Lower leg skin (tissue), 4 donors: ENCODE data around the gene SLC26A2. TPM values are rescaled to one million over a fixed set of nuclear protein-coding genes. Genes with fewer than 3 reads are reported as not detected.

ENCODE experiments used
- DNase-seq, 2 donors: peaks; one replicate each; pipeline ENCODE4 v3.0.0-alpha.2; 2019; ENCODE audit warnings: low spot score in 2 of 2
- H3K4me3 ChIP-seq: fragments of 200-600 bp; sonication (generic); 2 replicates; pipeline ENCODE4 v1.5.1; 2017; ENCODE audit warnings: mild to moderate bottlenecking, low read depth; ENCODE audit not compliant: poor library complexity, severe bottlenecking
- POLR2A ChIP-seq, 2 donors: fragments of 450-650 bp; IDR thresholded peaks; one replicate each; pipeline ENCODE4 v1.6.1; 2016 to 2017; ENCODE audit warnings: antibody characterized with exemption in 2 of 2, mild to moderate bottlenecking in 1 of 2, moderate library complexity in 1 of 2
- WGBS, 2 donors: methylation state at CpG; one replicate each; pipeline ENCODE4 v1.1.5; 2018; 5-methylcytosine and 5-hydroxymethylcytosine counted together
- intact Hi-C: fragments of 100-400 bp; cut with DNase I; formaldehyde crosslinking; loops from one replicate; pipeline ENCODE4 v1.15.0; 2023; ENCODE audit warnings: low total_unique reads
- total RNA-seq, 4 donors: library from RNA; depleted of rRNA; stranded (reverse); fragments of >200 nt; gene quantifications; one replicate each; pipeline ENCODE4 v1.1.0, GENCODE V29; 2016
- TF ChIP-seq, protein P1 (sequence below), 3 donors: fragments of 450-650 bp; IDR thresholded peaks; one replicate each; pipeline ENCODE4 v1.5.1; 2016; ENCODE audit warnings: antibody characterized with exemption in 3 of 3, mild to moderate bottlenecking in 3 of 3, moderate library complexity in 2 of 3

Gene SLC26A2
- total RNA-seq, 4 donors from 2014 or later = 8.4 to 56.5 (median 33.3) TPM

DNA sequence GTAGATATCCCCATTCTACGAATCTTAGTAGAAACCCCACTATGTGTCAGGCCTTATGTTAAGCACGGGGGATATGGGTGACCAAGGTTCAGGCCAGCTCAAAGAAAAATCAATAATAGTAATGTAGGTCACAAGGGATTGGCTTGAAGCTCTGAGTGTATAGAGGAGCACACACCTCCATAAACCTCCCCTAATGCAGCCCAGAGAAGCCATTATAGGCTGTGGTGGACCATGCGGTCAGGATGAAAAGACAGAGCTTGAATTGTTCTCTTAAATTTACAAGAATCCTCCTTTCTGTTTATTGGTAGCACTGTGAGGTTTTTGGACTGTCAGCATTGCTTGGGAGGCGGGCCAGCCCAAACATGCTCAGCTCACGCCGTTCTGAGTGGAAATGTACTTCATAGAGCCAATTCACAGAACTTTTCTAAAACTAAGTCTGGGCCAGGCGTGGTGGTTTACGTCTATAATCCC, 25.1 kb upstream of the SLC26A2 start:
- WGBS, 2 donors = 45 to 49% methylated on average over 8 of the region's 8 CpGs
- intact Hi-C loops = no loop called here
- no peak for TF ChIP-seq POLR2A (IDR thresholded peaks at IDR 0.05)
- TF ChIP-seq, protein P1, sequence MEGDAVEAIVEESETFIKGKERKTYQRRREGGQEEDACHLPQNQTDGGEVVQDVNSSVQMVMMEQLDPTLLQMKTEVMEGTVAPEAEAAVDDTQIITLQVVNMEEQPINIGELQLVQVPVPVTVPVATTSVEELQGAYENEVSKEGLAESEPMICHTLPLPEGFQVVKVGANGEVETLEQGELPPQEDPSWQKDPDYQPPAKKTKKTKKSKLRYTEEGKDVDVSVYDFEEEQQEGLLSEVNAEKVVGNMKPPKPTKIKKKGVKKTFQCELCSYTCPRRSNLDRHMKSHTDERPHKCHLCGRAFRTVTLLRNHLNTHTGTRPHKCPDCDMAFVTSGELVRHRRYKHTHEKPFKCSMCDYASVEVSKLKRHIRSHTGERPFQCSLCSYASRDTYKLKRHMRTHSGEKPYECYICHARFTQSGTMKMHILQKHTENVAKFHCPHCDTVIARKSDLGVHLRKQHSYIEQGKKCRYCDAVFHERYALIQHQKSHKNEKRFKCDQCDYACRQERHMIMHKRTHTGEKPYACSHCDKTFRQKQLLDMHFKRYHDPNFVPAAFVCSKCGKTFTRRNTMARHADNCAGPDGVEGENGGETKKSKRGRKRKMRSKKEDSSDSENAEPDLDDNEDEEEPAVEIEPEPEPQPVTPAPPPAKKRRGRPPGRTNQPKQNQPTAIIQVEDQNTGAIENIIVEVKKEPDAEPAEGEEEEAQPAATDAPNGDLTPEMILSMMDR (IDR thresholded peaks at IDR 0.05) = no peak
- peak in 1 of 2 donors; percentile 29 for DNase-seq
- H3K4me3 ChIP-seq = no peak overlapping the region

DNA sequence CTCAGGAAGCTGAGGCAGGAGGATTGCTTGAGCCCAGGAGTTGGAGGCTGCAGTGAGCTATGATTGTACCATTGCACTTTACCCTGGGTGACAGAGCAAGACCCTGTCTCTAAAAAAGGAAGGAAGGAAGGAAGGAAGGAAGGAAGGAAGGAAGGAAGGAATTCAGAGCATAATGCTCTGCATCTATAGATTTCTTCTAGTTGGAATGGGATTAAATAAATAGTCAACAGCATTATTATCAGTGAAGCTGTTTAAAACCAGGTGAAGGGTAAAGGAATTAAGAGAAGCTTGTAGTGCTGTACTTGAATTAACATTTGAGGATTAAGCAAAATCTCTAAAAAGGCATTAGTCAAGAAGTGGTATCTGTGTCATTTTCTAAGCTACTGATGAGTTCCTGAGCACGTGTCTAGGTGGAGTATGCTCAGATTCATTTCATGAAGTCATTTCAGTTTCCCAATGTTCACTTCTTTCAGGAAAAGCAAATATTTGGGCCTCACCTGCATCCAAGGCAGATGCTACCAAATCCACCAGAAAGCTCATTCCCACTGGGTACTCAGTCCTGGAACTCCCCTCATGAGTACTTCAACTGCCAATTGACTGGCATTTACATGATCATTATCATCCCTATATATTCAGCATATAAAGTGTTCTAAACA, 24.4 kb upstream of the SLC26A2 start:
- no peak overlapping the region for H3K4me3 ChIP-seq
- TF ChIP-seq, protein P1 (IDR thresholded peaks at IDR 0.05) = no peak
- TF ChIP-seq POLR2A (IDR thresholded peaks at IDR 0.05) = no peak
- DNase-seq = no peak
- intact Hi-C loops = no loop called here
- 54 to 68% methylated on average over 1 of the region's 1 CpG for WGBS, 2 donors

DNA sequence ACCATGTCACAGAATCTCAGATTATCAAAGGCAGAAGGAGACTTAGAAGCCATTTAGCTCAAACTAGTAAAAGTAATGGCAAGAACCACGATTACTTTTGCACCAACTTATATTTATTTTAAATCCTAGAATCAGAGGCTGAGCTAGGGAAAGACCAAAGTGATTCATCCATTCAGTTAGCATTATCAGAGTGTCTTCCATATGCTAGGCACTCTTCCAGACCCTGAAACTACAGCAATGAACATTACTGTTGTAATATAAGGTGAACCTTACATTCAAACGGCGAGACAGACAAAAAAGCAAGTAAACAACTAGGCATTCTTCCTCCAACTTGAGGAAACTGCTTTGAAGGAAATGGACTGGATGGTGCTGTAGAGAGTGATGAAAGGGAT, 23.9 kb upstream of the SLC26A2 start:
- WGBS, 2 donors = 77 to 79% methylated on average over 3 of the region's 3 CpGs
- TF ChIP-seq, protein P1 (IDR thresholded peaks at IDR 0.05) = no peak
- no peak for TF ChIP-seq POLR2A (IDR thresholded peaks at IDR 0.05)
- no peak overlapping the region for H3K4me3 ChIP-seq
- intact Hi-C loops = no loop called here
- no peak for DNase-seq

DNA sequence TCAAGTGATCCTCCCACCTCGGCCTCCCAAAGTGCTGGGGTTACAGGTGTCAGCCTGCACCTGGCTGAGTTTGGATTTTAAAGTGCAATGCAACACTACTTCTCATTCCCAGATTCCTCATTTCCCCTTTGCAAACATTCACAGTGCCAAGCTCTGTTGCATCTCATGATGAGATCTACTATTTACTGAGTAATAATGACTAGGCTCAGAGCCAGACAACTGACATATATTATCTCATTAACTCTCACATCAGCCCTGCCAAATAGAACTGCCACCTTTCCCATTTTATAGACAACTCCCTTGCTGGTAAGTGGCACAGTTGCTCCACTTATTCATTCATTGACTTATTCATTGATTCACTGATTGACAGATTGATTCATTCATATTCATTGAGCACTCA, 22.9 kb upstream of the SLC26A2 start:
- intact Hi-C loops = no loop called here
- no peak for DNase-seq
- TF ChIP-seq, protein P1 (IDR thresholded peaks at IDR 0.05) = no peak
- no peak for TF ChIP-seq POLR2A (IDR thresholded peaks at IDR 0.05)
- no peak overlapping the region for H3K4me3 ChIP-seq
- WGBS, 2 donors = 47 to 70% methylated on average over 1 of the region's 1 CpG

DNA sequence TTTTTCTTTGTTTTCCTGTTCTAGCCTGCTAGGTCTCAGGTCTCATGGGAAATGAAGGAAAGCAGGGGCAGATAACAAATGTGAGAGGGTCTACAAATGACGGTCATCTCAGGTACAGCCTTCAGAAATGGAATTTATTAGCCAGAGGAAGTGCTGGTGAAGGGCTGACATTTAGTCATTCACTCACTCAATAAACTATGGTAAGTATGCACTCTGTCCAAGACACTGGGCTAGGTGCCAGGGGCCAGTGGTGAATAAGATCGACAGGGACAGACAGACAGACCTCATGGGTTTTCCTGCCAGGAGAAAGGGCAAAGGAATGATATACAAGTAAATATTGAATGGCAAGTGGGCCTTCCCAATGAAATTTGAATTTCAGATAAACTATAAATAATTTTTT, 22.3 kb upstream of the SLC26A2 start:
- DNase-seq = no peak
- no peak for TF ChIP-seq POLR2A (IDR thresholded peaks at IDR 0.05)
- TF ChIP-seq, protein P1 (IDR thresholded peaks at IDR 0.05) = no peak
- intact Hi-C loops = no loop called here
- 43 to 44% methylated on average over 2 of the region's 2 CpGs for WGBS, 2 donors
- H3K4me3 ChIP-seq = no peak overlapping the region
